ENCODE measurements around the gene JOSD2. TPM values are rescaled to one million over a fixed set of nuclear protein-coding genes. Genes with fewer than 3 reads are reported as not detected.

Gene JOSD2
- total and polyA plus RNA-seq, 9 of the 15 experiments (the other 6 are each of a cell fraction or from before 2014, with no cell fraction given), result 0.06 to 14.4 (median 3.1) TPM

- TF ChIP-seq AFF1 (IDR thresholded peaks at IDR 0.05; ENCODE audit: low read depth in 1 of 2, partially characterized antibody in 2 of 2), result no peak
- no peak for TF ChIP-seq DACH1 (IDR thresholded peaks at IDR 0.05; ENCODE audit: partially characterized antibody)
- peak in 1 of 2 experiments; percentile 15; a peak in 1 of 4 replicates for TF ChIP-seq SRF (CRISPR knock-in tag; IDR thresholded peaks at IDR 0.05)
- TF ChIP-seq, protein P1, sequence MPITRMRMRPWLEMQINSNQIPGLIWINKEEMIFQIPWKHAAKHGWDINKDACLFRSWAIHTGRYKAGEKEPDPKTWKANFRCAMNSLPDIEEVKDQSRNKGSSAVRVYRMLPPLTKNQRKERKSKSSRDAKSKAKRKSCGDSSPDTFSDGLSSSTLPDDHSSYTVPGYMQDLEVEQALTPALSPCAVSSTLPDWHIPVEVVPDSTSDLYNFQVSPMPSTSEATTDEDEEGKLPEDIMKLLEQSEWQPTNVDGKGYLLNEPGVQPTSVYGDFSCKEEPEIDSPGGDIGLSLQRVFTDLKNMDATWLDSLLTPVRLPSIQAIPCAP (CRISPR knock-in tag; IDR thresholded peaks at IDR 0.05; ENCODE audit: borderline replicate concordance), result no peak
- TF ChIP-seq SMAD1 (IDR thresholded peaks at IDR 0.05; ENCODE audit: low read depth, low read length, partially characterized antibody), result no peak
- TF ChIP-seq ZNF644 (tag; IDR thresholded peaks at IDR 0.05; ENCODE audit: low read depth), result no peak
- no peak for TF ChIP-seq ZNF444 (CRISPR knock-in tag; IDR thresholded peaks at IDR 0.05)
- TF ChIP-seq, protein P2, sequence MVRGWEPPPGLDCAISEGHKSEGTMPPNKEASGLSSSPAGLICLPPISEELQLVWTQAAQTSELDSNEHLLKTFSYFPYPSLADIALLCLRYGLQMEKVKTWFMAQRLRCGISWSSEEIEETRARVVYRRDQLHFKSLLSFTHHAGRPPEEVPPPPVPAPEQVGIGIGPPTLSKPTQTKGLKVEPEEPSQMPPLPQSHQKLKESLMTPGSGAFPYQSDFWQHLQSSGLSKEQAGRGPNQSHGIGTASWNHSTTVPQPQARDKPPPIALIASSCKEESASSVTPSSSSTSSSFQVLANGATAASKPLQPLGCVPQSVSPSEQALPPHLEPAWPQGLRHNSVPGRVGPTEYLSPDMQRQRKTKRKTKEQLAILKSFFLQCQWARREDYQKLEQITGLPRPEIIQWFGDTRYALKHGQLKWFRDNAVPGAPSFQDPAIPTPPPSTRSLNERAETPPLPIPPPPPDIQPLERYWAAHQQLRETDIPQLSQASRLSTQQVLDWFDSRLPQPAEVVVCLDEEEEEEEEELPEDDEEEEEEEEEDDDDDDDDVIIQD (CRISPR knock-in tag; IDR thresholded peaks at IDR 0.05), result no peak
- no peak for TF ChIP-seq FUS (optimal IDR thresholded peaks at IDR 0.05; ENCODE audit: low read depth, low read length)
- TF ChIP-seq COPS2 (conservative IDR thresholded peaks at IDR 0.05), result no peak
- TF ChIP-seq ZBTB26 (CRISPR knock-in tag; IDR thresholded peaks at IDR 0.05), result no peak
- TF ChIP-seq ZNF140 (CRISPR knock-in tag; IDR thresholded peaks at IDR 0.05), result no peak
- no peak for TF ChIP-seq ZNF696 (CRISPR knock-in tag; conservative IDR thresholded peaks at IDR 0.05)
- TF ChIP-seq RBM17 (IDR thresholded peaks at IDR 0.05; ENCODE audit: borderline replicate concordance, low read depth, low read length), result no peak
- TF ChIP-seq ETV6 (IDR thresholded peaks at IDR 0.05; ENCODE audit: borderline replicate concordance in 1 of 2, low read depth in 2 of 2, low read length in 1 of 2), result no peak
- no peak for TF ChIP-seq ETV6 (CRISPR knock-in tag; IDR thresholded peaks at IDR 0.05; ENCODE audit: borderline replicate concordance)
- TF ChIP-seq USF2 (CRISPR knock-in tag; IDR thresholded peaks at IDR 0.05), result no peak
These were observed 34.6 kb downstream of the JOSD2 start, which contains the start of the genes EMC10 and GARIN5A (continued) for GRCh38 chr19:50476224-50476906.
